ENCODE data around the gene CAMTA1. TPM values are rescaled to one million over a fixed set of nuclear protein-coding genes. Genes with fewer than 3 reads are reported as not detected.

CAMTA1 gene
- total RNA-seq, 1 donor from 2014 or later, result 109 TPM

DNA sequence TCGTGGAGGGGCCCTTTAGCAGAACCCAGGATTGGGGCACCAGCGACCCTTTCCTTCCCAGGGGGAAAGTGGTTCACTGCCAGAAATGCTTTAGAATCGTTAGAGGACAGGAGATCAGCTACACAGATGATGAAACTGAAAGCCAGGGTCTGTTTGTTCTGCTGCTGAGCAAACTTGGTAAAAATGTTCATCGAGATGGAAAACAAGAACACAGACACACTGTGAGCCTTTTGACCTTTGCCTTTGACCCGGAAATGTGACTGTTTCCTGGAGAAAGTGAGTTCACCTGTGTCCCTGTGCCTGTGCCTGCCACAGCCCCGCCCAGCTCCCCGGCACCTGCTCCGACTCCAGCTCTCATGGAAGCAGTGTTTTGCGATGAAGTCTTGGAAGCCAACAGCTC is 234.3 kb downstream of the CAMTA1 start:
- H3K36me3 Mint-ChIP-seq (ENCODE audit: low read depth), result no peaks in the 10 kb centered on the region

DNA sequence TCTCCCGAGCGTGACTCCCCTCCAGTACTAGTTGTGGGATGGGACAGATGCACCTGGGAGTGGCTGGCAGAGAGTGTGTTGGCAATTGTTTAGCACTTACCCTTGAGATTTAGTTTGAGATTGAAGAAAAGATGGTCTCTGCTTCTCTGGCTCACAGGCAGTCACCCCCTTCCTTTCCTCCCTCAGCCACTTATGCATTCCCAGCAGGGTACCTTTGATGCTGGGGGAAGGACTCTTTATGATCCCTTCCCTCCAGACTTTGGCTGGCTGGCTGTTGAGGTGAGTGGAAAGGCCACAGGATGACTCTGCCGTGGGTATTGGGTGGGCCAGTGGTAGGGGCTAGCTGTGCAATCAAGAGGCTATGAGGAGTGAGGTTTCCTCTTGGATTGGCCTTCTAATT is 236.8 kb downstream of the CAMTA1 start:
- Mint-ChIP-seq H3K4me3 (no peak overlapping the region), H3K27ac (ENCODE audit: unreplicated experiment) (no peak overlapping the region), H3K9me3 (no peaks in the 10 kb centered on the region), H3K4me1 (peaks cover 6% of the 10 kb centered on the region), H3K36me3 (ENCODE audit: low read depth) (no peaks in the 10 kb centered on the region), H3K27me3 (ENCODE audit: low read depth) (peaks cover 2% of the 10 kb centered on the region)
- TF ChIP-seq, protein P1, sequence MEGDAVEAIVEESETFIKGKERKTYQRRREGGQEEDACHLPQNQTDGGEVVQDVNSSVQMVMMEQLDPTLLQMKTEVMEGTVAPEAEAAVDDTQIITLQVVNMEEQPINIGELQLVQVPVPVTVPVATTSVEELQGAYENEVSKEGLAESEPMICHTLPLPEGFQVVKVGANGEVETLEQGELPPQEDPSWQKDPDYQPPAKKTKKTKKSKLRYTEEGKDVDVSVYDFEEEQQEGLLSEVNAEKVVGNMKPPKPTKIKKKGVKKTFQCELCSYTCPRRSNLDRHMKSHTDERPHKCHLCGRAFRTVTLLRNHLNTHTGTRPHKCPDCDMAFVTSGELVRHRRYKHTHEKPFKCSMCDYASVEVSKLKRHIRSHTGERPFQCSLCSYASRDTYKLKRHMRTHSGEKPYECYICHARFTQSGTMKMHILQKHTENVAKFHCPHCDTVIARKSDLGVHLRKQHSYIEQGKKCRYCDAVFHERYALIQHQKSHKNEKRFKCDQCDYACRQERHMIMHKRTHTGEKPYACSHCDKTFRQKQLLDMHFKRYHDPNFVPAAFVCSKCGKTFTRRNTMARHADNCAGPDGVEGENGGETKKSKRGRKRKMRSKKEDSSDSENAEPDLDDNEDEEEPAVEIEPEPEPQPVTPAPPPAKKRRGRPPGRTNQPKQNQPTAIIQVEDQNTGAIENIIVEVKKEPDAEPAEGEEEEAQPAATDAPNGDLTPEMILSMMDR (conservative IDR thresholded peaks at IDR 0.05), result no peak
- no peak for DNase-seq (ENCODE audit: low read depth, low spot score)

More for the DNA sequence above, 234.3 kb downstream of the CAMTA1 start:
- Mint-ChIP-seq H3K27ac (ENCODE audit: unreplicated experiment) (no peak overlapping the region), H3K4me3 (no peak overlapping the region), H3K4me1 (no peaks in the 10 kb centered on the region), H3K27me3 (ENCODE audit: low read depth) (peaks cover 2% of the 10 kb centered on the region), H3K9me3 (no peaks in the 10 kb centered on the region)
- TF ChIP-seq, protein P1 (conservative IDR thresholded peaks at IDR 0.05), result no peak
- DNase-seq (ENCODE audit: low read depth, low spot score), result no peak

DNA sequence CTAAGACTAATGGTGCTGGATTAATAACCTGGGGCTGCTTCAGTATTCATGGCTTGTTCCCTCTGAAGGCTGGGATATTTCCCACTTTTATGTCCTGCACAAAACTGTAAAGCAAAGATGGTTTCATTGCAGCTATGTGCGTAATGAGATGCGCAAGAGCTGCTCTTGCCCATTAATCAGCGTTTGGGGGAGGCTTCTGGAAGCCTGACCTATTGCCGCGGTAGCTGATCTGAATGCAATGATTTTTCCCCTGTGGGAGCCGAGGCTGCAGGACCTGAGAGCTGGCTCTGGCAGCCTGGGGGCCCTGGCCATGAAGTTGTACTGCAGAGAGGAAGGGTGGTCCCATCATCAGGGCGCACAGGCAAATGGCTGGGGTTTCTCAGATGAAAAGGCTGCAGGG is 239.8 kb downstream of the CAMTA1 start:
- DNase-seq (ENCODE audit: low read depth, low spot score), result no peak
- Mint-ChIP-seq H3K4me1 (peaks cover 6% of the 10 kb centered on the region), H3K36me3 (ENCODE audit: low read depth) (no peaks in the 10 kb centered on the region), H3K27me3 (ENCODE audit: low read depth) (peaks cover 2% of the 10 kb centered on the region), H3K9me3 (no peaks in the 10 kb centered on the region), H3K27ac (ENCODE audit: unreplicated experiment) (no peak overlapping the region), H3K4me3 (no peak overlapping the region)
- TF ChIP-seq, protein P1 (conservative IDR thresholded peaks at IDR 0.05), result no peak

DNA sequence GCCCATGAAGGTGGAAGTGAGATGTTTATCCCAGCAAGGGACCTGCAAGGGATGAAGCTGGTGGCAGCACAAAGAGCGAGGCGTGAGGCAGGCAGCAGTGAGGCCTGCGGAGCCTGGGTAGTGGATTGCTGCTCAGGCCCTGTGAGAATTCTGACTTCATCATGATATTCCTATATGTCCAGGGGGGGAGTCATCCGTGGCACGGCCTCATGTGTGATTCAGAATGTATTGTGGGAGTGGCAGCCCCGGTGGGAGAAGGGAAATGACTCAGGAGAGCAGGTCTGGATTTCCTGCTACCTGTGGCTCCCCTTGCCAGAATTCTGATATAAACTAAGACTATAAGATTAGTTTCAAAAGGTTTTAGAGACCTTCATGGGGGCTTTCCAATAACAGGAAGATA is 240.9 kb downstream of the CAMTA1 start:
- H3K4me1 Mint-ChIP-seq, result peaks cover 6% of the 10 kb centered on the region
- no peak overlapping the region for H3K4me3 Mint-ChIP-seq
- no peak overlapping the region for H3K27ac Mint-ChIP-seq (ENCODE audit: unreplicated experiment)
- H3K36me3 Mint-ChIP-seq (ENCODE audit: low read depth), result no peaks in the 10 kb centered on the region
- TF ChIP-seq, protein P1 (conservative IDR thresholded peaks at IDR 0.05), result no peak
- H3K27me3 Mint-ChIP-seq (ENCODE audit: low read depth), result no peaks in the 10 kb centered on the region
- H3K9me3 Mint-ChIP-seq, result peaks cover under 1% of the 10 kb centered on the region
- no peak for DNase-seq (ENCODE audit: low read depth, low spot score)

DNA sequence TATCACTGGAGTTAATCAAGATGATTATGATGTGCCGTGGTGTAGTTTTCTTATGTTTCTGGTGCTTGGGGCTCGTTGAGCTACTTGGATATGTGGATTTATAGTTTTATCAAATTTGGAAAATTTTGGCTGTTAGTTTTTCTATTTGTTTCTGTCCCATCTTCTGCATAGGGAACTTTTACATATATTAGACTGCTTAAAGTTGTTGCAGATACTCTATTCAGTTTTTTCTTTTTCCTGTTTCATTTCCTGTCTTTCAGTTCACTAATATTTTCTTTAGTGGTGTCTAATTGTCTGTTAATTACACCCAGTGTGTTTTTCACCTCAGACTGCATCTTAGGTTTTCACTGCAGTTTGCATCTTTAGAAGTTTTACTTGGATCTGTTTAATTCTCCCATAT is 247.7 kb downstream of the CAMTA1 start:
- Mint-ChIP-seq H3K27ac (ENCODE audit: unreplicated experiment) (no peak overlapping the region), H3K36me3 (ENCODE audit: low read depth) (peaks cover 8% of the 10 kb centered on the region), H3K9me3 (peaks cover 15% of the 10 kb centered on the region), H3K27me3 (ENCODE audit: low read depth) (no peaks in the 10 kb centered on the region), H3K4me1 (no peaks in the 10 kb centered on the region), H3K4me3 (no peak overlapping the region)
- DNase-seq (ENCODE audit: low read depth, low spot score), result no peak
- TF ChIP-seq, protein P1 (conservative IDR thresholded peaks at IDR 0.05), result no peak

DNA sequence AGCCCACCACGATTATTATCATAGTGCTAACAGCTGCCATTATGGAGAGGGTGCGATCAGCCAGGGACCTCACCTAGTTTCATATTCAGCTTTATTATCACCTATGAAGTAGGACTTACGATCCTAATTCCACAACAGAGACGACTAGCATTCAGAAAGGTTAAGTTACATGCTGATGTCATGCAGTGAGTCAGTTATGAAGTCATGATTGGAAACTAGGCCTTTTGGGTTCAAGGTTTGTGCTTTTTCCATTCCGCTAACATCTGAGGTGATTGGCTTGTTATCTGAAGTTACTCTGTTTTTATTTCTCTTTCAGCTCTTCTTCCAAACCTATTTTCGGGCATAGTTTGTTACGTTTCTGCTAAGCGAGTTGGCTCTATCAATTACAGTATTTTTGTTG is 251.1 kb downstream of the CAMTA1 start:
- Mint-ChIP-seq H3K4me1 (no peaks in the 10 kb centered on the region), H3K27ac (ENCODE audit: unreplicated experiment) (no peak overlapping the region), H3K9me3 (peaks cover 13% of the 10 kb centered on the region), H3K4me3 (no peak overlapping the region), H3K36me3 (ENCODE audit: low read depth) (peaks cover 8% of the 10 kb centered on the region), H3K27me3 (ENCODE audit: low read depth) (no peaks in the 10 kb centered on the region)
- TF ChIP-seq, protein P1 (conservative IDR thresholded peaks at IDR 0.05), result no peak
- DNase-seq (ENCODE audit: low read depth, low spot score), result no peak

Data from neural crest cell (in vitro differentiated cells).